HG03342 (cell line): ENCODE measurements around the gene TMEM44.
"Not testable (repeated sequence)": the region's sequence is repeated elsewhere in the genome, so short reads cannot be mapped to it uniquely, and the experiment has no call there.

Source experiments
- ATAC-seq: cut with Tn5 transposase; IDR thresholded peaks from one replicate; pipeline ENCODE4 v1.9.1; 2021; ENCODE audit warnings: mild to moderate bottlenecking, moderate library complexity; ENCODE audit not compliant: unreplicated experiment

Gene TMEM44

GRCh38 chr3:194615226-194615625, 18.0 kb downstream of the TMEM44 start:
- ATAC-seq, result no peak

- ATAC-seq, result no peak
These were observed 21.0 kb downstream of the TMEM44 start for GRCh38 chr3:194612221-194612620.

GRCh38 chr3:194610689-194611088, 22.5 kb downstream of the TMEM44 start:
- ATAC-seq, result no peak

GRCh38 chr3:194609601-194610000, 23.6 kb downstream of the TMEM44 start:
- ATAC-seq, result no peak

- no peak for ATAC-seq
These were observed 24.2 kb downstream of the TMEM44 start for GRCh38 chr3:194608981-194609380.

- no peak for ATAC-seq
These were observed 25.4 kb downstream of the TMEM44 start for GRCh38 chr3:194607592-194608389.

GRCh38 chr3:194606941-194607340, 26.3 kb downstream of the TMEM44 start:
- ATAC-seq, result no peak

- no peak for ATAC-seq
These were observed 27.1 kb downstream of the TMEM44 start for GRCh38 chr3:194606163-194606562.

GRCh38 chr3:194605314-194605713, 27.9 kb downstream of the TMEM44 start:
- ATAC-seq, result not testable (repeated sequence)

GRCh38 chr3:194604837-194605236, 28.4 kb downstream of the TMEM44 start:
- ATAC-seq, result no peak

GRCh38 chr3:194604126-194604525, 29.1 kb downstream of the TMEM44 start:
- no peak for ATAC-seq

GRCh38 chr3:194602669-194603171, 30.5 kb downstream of the TMEM44 start:
- ATAC-seq, result no peak

GRCh38 chr3:194598771-194599557, 34.3 kb downstream of the TMEM44 start:
- ATAC-seq, result no peak

- ATAC-seq, result no peak
These were observed 36.3 kb downstream of the TMEM44 start for GRCh38 chr3:194596906-194597305.

GRCh38 chr3:194592798-194593752, 40.1 kb downstream of the TMEM44 start:
- ATAC-seq, result no peak

- no peak for ATAC-seq
These were observed 44.5 kb downstream of the TMEM44 start for GRCh38 chr3:194588741-194589140.

- ATAC-seq, result no peak
These were observed 45.0 kb downstream of the TMEM44 start for GRCh38 chr3:194588236-194588635.

- no peak for ATAC-seq
These were observed 45.7 kb downstream of the TMEM44 start for GRCh38 chr3:194587438-194587931.

GRCh38 chr3:194586836-194587235, 46.4 kb downstream of the TMEM44 start:
- no peak for ATAC-seq

GRCh38 chr3:194585880-194586281, 47.3 kb downstream of the TMEM44 start:
- no peak for ATAC-seq

- ATAC-seq, result no peak
These were observed 48.4 kb downstream of the TMEM44 start for GRCh38 chr3:194584866-194585265.
